OCI-M2 (cell line): ENCODE data around the gene SETD2.
"Not testable (repeated sequence)": the region's sequence is repeated elsewhere in the genome, so short reads cannot be mapped to it uniquely, and the experiment has no call there.

Experiments
- DNase-seq: peaks from one replicate; lab custom pipeline; 2025; ENCODE audit not compliant: unreplicated experiment; lab: John Stamatoyannopoulos, UW

Gene SETD2

GRCh38 chr3:47164007-47164881, at the start of gene SETD2:
Gene SETD2, minus strand, starts transcription at chr3:47164113. Its CDS starts 189 bp downstream, at chr3:47163924.
- no peak for DNase-seq

GRCh38 chr3:47210863-47211405, 47.0 kb upstream of the SETD2 start:
- DNase-seq = no peak

GRCh38 chr3:47206022-47206421, 42.1 kb upstream of the SETD2 start:
- DNase-seq = not testable (repeated sequence)

GRCh38 chr3:47204875-47205274, 41.0 kb upstream of the SETD2 start:
- no peak for DNase-seq

GRCh38 chr3:47202542-47202941, 38.6 kb upstream of the SETD2 start:
- no peak for DNase-seq

GRCh38 chr3:47197287-47197686, 33.4 kb upstream of the SETD2 start:
- DNase-seq = no peak

- DNase-seq = no peak
These were observed 31.1 kb upstream of the SETD2 start for GRCh38 chr3:47194994-47195393.

- no peak for DNase-seq
These were observed 30.3 kb upstream of the SETD2 start for GRCh38 chr3:47193871-47194859.

- no peak for DNase-seq
These were observed 22.4 kb upstream of the SETD2 start for GRCh38 chr3:47186285-47186684.

GRCh38 chr3:47181685-47182084, 17.8 kb upstream of the SETD2 start:
- DNase-seq = not testable (repeated sequence)

- not testable (repeated sequence) for DNase-seq
These were observed 16.1 kb upstream of the SETD2 start for GRCh38 chr3:47180011-47180410.

GRCh38 chr3:47176582-47176981, 12.7 kb upstream of the SETD2 start:
- no peak for DNase-seq

GRCh38 chr3:47163169-47164006, 525 bp downstream of the SETD2 start:
- no peak for DNase-seq

- DNase-seq = no peak
These were observed 1.2 kb downstream of the SETD2 start for GRCh38 chr3:47162697-47163168.

GRCh38 chr3:47161983-47162696, 1.8 kb downstream of the SETD2 start:
- DNase-seq = no peak

GRCh38 chr3:47159820-47160219, 4.1 kb downstream of the SETD2 start:
- no peak for DNase-seq

- no peak for DNase-seq
These were observed 5.7 kb downstream of the SETD2 start for GRCh38 chr3:47158208-47158607.

- no peak for DNase-seq
These were observed 7.5 kb downstream of the SETD2 start for GRCh38 chr3:47156396-47156795.

- DNase-seq = no peak
These were observed 11.3 kb downstream of the SETD2 start for GRCh38 chr3:47152578-47152977.

GRCh38 chr3:47151836-47152235, 12.1 kb downstream of the SETD2 start:
- DNase-seq = no peak
